PC-9 (cell line): ENCODE measurements around the gene COL5A3.
A peak's percentile ranks its signal among the peaks of the same experiment; 100 is the strongest.

ENCODE experiments used
- EZH2 ChIP-seq: fragments of 200-600 bp; sonication (generic); IDR thresholded peaks from 2 replicates; pipeline ENCODE4 v1.8.0; 2017; ENCODE audit warnings: antibody characterized with exemption, low read depth
- TF ChIP-seq, protein P1 (sequence below): fragments of 200-600 bp; sonication (generic); conservative IDR thresholded peaks from 2 replicates; pipeline ENCODE4 v1.6.1; 2017; ENCODE audit warnings: mixed run types, antibody characterized with exemption, mild to moderate bottlenecking, moderate library complexity

DNA sequence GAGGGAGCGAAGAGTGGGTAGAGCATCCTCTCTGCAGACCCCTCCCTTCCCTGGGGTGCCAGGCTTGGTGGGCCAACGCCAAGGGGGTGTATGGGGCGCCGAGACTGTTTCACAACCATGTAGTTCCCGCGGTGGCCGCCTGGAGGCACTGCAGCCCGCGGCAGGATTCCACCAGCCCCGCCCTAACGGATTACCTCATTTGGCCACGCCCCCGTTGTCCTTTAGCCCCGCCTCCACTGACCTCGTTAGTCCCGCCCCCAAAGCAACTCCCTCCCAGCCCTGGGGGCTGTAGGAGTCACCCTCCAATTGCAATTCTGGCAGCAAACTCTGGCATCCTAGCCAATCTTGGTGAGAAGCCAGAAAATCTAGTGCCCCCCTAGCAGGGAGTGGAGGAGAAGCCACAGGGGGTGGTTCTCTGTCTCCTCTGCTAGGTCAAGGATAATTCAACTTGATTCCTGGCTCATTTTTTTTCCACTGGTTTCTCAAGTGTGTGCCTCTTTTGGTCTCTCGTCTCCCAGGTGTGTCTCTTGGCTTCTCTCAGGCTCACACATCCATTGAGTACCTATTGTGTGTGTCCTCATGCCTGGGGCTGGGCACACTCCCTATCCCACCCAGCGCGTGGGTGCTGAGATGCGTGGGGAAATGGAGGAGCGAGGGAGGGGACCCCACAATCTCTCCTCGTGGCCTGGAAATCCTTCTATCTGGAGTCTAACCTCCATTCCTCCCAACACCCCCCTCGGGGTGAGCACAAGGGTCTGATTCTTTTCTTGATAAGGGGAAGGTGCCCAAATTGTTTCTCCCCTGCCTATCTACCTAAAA, 76.0 kb downstream of the COL5A3 start:
- no peak for TF ChIP-seq EZH2
- TF ChIP-seq, protein P1, sequence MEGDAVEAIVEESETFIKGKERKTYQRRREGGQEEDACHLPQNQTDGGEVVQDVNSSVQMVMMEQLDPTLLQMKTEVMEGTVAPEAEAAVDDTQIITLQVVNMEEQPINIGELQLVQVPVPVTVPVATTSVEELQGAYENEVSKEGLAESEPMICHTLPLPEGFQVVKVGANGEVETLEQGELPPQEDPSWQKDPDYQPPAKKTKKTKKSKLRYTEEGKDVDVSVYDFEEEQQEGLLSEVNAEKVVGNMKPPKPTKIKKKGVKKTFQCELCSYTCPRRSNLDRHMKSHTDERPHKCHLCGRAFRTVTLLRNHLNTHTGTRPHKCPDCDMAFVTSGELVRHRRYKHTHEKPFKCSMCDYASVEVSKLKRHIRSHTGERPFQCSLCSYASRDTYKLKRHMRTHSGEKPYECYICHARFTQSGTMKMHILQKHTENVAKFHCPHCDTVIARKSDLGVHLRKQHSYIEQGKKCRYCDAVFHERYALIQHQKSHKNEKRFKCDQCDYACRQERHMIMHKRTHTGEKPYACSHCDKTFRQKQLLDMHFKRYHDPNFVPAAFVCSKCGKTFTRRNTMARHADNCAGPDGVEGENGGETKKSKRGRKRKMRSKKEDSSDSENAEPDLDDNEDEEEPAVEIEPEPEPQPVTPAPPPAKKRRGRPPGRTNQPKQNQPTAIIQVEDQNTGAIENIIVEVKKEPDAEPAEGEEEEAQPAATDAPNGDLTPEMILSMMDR, result peak; percentile 99
